Stimulated activated CD8-positive, alpha-beta memory T cell treated with anti-CD3 and anti-CD28 coated beads, Interleukin-15, amount 100 ng/mL, for 4 hours (primary cell): ENCODE measurements around the gene SLC25A23.
"Not testable (repeated sequence)": the region's sequence is repeated elsewhere in the genome, so short reads cannot be mapped to it uniquely, and the experiment has no call there.

Experiments used
- DNase-seq, 2 donors: peaks; one replicate each; pipeline ENCODE4 v3.0.0-alpha.2; 2020; ENCODE audit warnings: low read depth in 2 of 2

Gene SLC25A23

DNA sequence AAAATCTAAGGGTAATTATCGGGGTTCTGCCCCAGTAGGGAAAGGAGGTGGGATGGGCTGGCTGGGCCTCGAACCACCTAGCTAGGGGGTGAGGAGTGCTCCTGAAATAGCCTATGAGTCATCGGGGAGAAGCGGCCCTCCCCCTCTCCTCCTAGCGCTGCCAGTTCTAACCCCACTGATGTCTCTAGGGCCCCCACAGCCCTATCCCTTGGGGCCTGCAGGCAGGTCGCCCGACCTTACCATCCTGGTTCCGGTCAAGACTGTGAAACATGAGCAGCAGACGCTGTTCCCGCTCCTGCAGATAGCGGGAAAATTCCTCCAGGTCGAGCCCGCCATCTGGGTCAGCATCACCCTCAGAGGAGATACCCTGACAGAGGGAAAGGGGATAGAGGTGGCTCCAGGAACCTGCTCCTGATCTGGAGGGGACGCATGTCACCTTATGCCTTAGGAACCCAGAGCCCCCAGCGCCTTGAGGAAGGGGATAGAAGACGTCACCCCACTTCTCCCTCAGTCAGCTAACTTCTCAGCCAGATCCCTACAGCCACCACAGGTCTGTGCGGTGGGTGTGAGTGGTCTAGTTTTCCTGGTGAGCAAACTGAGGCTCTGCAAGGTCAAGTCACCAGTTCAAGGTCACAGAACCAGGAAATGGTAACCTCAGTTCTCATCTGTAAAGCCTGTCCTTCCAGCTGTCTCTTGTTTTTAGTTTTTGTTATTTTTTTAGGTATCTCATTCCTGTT lies 1.5 kb downstream of the SLC25A23 start:
- no peak for DNase-seq

DNA sequence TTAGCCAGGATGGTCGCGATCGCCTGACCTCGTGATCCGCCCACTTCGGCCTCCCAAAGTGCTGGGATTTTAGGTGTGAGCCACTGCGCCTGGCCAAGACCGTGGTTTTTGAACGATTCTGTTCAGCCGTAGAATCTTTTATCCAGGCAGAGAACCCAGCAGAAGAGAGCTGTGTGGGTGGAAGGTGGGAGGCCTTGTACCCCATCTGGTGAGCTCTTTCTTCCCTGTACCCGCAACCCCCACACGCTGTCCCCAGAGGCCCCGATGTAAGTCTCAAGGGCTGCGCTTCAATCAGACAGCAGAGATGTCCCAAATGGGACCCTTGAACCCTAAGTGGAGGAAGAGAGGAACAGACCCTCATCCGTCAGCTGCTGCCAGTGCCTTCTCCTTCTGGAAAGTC lies 3.7 kb downstream of the SLC25A23 start:
- no peak for DNase-seq

DNA sequence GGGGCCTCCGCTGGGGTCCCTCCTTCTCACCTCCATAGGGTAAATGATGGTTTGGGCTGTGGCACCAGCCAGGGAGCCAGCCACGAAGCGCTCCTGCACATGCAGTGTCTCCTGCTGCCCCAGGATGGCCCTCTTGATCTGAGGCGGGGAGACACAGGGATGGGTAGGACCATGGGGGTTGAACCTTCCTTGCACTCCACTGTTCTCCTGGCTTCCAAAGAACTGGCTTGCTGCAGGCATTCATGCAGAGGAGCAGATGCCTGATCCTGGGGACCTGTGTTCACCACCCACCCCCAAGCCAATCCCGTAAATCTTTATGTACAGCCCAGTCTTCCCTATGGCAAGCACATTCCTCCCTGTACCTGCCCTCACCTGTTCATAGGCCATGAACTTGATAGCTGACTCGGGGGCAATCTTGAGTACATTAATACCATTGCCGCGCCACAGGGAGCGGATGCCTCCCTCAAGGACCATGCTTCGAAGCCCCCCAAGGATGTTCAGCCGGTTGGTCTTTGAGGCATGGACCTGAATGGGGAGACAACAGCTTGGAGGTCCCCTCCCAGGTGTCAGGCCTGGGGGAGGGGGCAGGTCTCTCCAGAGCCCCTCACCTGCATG lies 5.5 kb downstream of the SLC25A23 start:
- DNase-seq = no peak

DNA sequence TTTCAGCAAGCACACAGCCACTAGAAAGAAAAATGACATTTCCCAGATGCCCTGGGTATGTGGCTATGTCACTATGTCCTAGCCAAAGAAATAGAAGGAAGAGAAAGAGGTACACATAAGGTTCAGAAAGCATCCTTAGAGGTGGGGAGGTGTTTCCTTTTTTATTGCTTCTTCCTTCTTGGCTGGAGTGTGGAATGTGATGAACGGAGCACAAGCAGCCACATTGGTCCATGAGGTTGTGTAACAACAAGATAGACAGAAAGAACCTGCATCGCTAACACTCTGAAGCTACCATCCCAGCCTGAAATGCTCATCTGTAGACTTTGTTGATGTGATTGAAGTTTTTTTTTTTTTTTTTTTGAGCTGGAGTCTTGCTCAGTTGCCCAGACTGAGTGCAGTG lies 6.7 kb downstream of the SLC25A23 start:
- DNase-seq = no peak

DNA sequence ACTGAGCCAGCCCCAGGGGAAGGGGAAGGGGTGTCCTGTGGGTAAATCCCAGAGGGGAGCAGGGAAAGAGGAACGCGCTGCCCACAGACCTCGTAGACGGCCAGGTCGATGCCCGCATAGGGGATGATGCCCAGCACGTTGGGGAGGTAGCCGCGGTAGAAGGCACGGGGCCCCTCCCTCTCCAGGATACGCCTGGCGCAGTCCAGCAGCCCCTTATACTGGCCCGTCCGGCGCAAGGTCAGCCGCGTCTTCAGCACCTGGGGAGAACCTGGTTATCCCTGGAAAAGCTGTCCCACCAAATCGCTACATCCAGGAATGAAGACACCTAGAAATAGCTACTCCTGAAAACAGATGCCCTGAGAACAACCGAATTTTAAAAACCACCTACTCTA lies 7.4 kb downstream of the SLC25A23 start:
- DNase-seq = no peak

DNA sequence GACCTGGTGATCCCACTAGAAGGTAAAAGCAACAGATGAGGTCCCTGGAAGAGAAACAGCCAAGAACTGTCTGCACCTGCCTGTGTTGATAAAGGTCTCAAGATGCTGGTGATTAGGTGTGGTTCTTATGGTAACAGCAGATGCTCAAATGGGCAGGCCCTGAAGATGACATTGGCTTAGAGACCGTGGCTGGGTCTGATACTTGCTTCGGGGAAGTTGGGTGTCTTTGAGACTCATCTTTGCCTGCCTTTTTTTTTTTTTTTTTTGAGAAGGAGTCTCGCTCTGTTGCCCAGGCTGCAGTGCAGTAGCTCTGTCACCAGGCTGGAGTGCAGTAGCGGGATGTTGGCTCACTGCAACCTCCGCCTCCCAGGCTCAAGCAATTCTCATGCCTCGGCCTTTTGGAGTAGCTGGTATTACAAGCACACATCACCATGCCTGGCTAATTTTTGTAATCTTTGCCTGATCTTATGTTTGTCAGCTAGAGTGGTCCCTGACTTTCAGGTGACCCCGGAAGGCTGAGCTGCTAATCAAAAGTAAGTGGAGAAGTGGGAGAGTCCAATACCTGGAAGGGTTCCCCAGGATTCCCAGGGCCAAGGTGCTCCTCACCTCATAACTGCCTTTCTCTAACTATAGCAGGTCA lies 7.9 kb downstream of the SLC25A23 start:
- no peak for DNase-seq

DNA sequence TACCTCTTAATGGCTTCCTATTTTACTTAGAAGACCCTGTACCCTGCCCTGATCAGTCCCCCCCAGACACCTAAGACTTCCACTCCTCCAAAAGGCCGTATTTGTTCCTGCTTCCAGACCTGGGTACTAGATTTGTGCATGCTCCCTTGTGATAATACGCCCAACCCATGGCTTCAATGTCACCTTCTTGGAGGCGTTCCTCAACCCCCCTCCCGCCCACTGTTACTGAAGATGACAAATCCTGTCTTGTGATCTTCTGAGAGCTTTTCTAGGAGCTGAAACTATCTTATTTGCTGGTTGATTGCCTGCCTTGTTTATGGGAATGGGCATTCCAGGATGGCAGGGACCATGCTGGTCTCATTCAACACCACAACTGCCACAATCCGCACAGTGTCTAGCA lies 9.4 kb downstream of the SLC25A23 start:
- no peak for DNase-seq

DNA sequence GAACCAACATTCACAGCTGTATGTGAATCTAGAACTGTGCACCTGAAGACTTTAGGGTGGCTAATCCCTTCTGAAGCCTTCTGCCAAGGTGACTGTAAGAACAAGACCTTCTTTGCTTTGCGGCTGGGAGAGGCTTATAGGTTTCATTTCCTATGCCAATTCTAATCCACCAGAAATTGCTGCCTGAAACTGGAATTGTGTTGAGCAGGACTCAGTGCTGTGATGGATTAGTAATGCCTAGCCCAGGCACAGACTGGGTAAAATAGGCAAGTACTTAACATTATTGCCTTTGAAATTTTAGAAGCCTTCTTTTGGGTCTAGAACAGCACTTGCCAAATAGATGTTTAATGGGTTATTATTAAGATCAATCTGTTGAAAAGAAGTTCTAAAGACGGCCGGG lies 11.5 kb downstream of the SLC25A23 start:
- DNase-seq = no peak

DNA sequence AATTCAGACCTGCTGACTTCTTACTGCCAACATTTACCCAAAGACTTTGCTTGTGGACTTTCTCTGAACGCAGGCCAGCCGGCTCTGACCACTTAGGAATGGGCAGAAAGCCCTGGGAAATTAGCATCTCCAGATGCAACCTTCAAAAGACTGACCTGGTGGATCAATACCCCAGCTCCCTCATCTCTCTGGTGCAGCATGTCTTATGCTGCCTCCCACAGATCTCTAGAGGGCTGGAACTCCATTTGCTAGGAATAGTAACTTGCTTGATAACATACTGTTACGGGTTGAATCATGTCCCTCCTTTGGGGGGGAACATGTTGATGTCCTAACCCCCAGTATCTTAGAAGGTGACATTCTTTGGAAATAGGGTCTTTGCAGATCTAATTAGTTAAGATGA lies 13.1 kb downstream of the SLC25A23 start:
- DNase-seq = no peak

DNA sequence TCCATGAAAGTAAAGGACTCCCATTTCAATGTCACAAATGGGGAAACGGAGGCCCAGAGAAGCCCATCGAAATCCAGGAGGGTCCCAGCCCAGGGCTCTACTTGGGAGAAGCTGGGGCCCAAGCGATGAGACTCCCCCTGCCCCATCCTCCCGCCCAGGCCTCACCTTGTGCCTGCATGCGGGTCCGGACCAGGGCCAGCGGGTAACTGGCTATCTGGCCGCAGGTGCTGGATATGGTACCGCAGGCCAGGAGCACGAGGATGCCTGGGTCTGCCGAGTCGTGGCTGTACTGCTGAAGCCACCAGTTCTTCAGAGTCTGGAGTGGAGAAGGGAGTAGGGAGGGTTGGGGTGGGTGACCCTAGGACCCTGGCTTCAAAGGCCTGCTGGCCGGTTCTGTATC lies 15.6 kb downstream of the SLC25A23 start:
- no peak for DNase-seq

DNA sequence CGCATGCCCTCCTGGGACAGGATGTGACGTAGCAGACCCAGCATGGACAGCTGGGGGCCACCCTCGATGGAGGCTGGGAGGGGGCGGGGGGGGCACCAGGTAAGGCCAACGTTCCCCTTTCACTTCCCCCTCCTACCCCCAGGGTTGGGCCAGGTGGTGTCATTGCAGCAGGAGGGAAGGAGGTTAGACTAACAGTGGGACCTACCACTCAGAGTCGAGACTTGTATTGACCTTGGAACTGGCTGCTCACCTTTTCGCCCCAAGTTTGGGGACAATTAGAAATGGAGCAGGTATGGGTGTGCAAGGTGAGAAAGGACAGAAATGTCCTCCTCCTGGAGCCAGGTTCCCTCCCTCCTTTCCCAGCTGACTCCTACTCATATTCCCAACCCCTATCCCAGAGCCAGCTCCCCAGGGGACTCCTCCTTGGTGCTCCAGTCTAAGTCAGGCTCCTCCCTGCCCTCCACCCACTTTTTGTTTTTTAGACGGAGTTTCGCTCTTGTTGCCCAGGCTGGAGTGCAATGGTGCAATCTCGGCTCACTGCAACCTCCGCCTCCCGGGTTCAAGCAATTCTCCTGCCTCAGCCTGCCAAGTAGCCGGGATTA lies 17.4 kb downstream of the SLC25A23 start:
- DNase-seq = no peak

DNA sequence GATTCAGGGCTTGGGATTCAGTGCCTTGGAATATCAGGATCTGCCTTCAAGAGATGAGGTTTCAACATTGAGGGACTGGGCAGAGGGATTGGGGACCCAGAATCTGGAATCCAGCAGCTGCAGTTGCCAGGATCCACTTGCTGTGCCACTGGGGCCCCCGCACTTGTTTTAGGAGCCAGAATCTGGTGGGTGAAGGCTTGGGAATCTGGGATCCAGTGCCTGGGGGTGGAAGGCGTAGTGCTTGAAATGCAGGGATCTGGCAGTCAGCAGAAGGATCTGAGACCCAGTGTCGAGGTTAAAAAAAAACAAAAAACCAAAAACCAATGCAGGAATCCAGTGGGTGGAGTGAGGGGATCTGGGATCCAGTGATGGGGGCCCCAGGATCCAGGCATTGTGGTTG lies 18.7 kb downstream of the SLC25A23 start:
- no peak for DNase-seq

DNA sequence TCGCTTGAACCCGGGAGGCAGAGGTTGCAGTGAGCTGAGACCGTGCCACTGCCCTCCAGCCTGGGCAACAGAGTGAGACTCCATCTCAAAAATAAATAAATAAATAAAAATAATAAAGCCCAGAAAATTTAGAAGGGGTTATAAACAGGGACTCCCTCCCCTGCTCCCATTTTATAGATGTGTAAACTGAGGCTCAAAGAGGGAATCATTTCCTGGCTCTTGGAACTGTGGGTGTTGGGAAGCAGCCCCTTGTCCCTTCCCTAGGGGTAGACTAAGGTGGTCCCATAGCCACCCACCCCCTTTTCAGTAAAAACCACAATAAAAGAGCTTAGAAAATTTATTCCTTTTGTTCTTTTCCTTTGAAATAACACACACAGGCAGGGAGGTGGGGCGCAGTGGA lies 19.8 kb downstream of the SLC25A23 start:
- no peak for DNase-seq

DNA sequence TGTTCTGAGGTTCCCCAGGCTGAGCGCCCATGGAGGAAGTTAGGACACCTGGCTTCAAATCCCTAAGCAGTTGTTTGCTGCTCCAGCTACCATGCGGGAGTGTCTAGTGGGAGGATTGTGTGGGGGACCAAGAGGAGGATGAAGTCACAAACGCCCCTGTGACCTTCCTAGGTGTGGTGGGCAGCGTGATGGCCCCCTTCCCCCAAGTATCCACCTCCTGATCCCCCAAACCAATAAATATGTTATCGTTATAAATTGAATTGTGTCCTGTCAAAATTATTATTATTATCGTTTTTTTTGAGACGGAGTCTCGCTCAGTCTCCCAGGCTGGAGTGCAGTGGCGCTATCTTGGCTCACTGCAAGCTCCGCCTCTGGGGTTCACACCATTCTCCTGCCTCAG lies 25.9 kb downstream of the SLC25A23 start, which contains the start of gene SLC25A41:
SLC25A41 (minus strand) TSS at position 101 of the 400 bp plus-strand sequence; CDS start at position 31, 70 bp downstream.
- DNase-seq = no peak

DNA sequence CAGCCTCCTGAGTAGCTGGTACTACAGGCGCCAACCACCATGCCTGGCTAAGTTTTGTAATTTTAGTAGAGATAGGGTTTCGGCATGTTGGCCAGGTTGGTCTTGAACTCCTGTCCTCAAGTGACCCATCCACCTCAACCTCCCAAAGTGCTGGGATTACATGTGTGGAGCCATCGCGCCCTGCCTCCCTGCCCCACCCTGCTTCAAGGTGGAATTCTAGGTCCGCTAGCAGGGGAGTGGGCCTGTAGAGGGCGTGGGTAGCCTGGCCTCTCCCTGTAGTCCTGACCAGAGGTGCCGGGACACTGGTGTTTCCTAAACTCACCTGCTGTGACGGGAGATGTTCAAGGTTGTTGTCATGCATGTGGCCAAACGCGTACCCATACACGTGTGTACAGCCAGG lies 26.4 kb downstream of the SLC25A23 start:
- DNase-seq = no peak

DNA sequence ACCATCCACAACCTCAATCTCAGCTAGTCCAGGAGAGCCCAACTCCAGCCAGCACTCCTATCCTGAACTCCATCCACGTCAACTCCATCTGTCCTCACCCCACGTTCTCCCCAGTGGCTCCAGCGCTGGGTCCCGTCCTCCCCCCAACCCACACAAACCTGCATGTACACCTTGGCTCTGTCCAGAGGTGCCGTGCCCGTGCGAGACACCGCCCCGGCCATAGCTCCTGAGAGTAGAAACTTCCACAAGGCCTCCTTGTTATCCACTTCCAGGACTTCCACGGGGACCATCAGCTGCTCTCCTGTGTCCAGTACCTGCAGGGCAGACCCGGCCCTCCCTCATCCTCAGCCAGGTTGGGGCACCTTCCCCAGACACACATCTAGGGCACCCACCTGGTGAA lies 27.7 kb downstream of the SLC25A23 start:
- DNase-seq = no peak

DNA sequence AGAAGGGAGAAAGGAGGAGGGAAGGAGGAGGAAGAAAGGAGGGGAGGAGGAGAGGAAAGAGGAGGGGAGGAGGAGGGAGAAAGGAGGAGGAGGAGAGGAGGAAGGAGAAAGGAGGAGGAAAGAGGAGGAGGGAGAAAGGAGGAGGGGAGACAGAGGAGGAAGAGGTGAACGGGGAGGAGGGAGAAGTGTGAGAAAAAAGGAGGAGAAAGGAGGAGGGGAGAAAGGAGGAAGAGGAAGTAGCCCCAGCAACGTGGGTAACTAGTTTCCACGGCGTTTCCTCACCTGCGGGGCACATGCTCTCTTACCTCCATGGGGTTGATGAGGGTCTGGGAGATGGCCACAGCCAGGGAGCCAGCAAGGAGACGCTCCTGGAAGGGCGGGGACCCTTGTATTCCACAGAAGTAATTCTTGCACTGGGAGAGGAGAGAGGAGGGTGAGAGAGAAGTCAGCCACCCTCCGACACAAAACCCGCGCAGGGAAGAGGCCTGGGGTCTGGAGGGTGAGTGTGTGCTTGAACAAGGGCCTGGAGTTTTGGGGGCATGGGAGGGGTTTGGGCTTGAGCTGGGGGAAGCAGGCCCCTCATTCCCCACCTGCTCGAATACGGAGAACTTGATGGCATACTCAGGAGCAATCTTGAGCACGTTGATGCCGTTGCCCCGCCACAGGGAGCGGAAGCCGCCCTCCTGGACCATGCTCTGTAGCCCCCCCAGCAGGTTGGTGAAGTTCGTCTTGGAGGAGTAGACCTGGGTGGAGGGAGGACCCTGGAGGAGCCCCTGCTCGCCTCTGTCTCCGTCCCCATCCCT lies 30.0 kb downstream of the SLC25A23 start:
- no peak for DNase-seq

DNA sequence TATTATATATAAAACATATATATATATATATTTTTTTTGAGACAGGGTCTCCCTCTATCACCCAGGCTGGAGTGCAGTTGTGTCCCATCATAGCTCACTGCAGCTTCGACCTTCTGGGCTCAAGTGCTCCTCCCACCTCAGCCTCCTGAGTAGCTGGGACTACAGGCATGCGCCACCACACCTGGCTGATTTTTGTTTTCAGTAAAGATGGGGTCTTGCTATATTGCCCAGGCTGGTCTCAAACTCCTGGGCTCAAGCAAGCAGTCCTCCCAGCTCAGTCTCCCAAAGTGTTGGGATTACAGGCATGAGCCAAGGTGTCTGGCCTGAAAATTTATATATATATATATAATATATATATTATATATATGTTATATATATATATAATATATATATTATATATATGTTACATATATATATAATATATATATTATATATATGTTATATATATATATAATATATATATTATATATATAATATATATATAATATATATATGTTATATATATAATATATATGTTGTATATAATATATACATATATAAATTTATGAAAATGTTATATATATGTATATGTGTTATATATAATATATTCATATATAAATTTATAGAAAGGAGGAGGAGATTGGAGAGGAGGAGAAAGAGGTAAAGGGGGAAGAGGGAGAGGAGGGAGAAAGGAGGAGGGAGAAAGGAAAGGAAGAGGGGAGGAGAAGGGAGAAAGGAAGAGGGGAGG lies 30.7 kb downstream of the SLC25A23 start:
- DNase-seq = not testable (repeated sequence)

DNA sequence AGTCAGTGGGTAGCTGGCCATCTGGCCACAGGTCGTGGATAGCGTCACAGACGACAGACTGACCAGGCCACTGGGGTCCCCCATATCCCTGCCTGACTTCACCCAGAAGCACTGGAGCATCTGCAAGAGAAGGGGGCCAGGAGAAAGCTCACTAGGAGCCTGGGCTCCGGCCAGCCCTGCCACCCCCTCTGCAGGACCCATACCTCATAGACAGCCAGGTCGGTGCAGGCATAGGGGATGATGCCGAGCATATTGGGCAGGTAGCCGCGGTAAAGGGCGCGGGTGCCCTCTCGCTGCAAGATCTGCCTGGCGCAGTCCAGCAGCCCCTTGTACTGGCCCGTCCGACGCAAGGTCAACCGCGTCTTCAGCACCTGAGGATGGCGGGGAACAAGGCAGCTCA lies 32.5 kb downstream of the SLC25A23 start:
- no peak for DNase-seq

DNA sequence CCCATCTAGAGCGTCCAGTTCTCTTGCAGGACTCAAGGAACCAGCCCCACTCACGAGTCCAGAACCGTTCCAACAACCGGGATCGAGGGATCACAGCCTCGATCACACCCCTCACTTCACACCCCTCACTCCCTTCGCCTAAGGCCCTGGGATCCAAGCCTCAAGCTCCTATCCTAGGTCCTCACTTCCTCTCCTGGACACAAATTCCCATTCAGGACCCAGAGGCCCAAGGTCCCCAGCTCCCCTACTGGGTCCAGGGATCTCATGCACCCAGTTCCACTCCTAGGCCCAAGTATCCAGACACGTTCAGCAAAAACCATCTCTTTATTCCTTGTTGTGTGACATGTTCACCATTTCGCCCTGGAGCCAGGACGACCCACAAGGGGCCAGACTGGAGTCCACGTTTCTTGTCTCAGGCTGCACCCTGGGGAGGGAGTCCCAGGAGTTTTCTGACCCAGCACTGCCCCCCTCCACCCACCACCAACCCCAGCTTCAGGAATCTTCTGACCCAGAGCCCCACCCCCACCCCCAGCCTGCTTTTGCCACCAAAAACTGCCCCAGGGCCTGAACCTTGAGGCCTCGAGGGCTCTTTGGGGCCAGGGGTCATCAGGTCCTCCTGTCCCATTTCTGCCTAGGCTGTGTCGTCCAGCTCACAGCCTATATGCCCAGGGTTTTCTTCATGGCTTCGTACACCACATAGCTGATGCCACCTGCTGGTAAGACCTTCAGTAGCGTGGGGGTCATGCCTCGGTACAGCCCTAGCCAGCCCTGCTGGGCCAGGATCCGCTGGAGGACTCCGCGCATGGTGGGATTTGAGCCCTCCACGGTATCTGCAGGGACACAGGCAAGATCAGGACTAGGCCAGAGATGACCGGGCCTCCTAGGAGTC lies 33.6 kb downstream of the SLC25A23 start:
- DNase-seq = no peak
